WI38 (cell line): ENCODE data around the gene UNC5A.
"Not testable (repeated sequence)": the region's sequence is repeated elsewhere in the genome, so short reads cannot be mapped to it uniquely, and the experiment has no call there.

ENCODE experiments used
- H3K4me3 ChIP-seq: 2 replicates; pipeline ENCODE4 v1.5.1; 2011; ENCODE audit warnings: low read depth, mild to moderate bottlenecking, control low read depth, low read length
- CTCF ChIP-seq: IDR thresholded peaks from 2 replicates; pipeline ENCODE4 v1.5.1; 2012; ENCODE audit warnings: low read depth, mild to moderate bottlenecking, control low read depth, low read length

Gene UNC5A

DNA sequence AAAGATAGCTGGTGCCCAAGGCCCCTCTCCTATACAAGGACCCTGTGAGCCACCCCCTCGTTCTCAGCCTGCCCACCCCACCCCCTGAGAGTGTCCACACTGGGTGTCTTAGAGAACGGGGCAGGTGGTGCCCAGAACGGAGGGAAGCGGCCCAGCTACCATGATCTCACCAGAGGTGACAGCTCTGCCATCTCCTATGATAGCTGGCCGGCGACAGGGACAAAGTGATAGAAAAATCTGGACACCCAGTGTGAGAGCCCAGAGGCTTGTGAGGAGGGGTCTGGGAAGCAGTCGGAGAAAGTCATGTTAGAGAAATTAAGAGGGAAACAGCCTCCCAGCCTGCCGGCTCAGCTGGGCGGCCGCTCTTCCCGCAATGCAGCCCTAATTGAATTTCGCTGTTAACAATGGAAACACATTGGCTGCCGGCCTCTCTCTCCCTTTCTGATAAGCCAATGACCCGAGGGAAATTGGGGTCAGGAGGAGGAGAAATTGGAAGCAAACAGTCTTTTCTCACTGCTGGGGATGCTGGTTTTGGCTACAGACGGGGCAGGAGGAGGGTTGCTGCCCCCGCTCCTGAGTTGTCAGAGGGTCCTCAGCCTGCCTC lies 56.5 kb downstream of the UNC5A start:
- H3K4me3 ChIP-seq: no peak overlapping the region
- no peak for TF ChIP-seq CTCF

DNA sequence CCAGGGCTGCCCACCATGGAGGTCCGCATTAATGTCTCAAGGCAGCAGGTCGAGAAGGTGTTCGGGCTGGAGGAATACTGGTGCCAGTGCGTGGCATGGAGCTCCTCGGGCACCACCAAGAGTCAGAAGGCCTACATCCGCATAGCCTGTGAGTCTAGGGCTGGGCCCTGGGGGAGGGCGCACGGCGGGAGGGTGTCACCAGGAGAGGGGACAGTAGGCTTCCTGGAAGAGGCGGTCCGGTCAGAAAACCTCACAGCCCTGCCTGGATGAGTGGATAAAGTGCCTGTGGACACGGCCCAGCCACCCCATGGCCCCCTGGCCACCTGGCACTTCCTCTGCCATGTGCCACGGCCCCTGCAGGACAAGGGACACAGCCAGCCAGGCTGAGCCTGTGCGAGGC lies 57.8 kb downstream of the UNC5A start:
- no peak for TF ChIP-seq CTCF

DNA sequence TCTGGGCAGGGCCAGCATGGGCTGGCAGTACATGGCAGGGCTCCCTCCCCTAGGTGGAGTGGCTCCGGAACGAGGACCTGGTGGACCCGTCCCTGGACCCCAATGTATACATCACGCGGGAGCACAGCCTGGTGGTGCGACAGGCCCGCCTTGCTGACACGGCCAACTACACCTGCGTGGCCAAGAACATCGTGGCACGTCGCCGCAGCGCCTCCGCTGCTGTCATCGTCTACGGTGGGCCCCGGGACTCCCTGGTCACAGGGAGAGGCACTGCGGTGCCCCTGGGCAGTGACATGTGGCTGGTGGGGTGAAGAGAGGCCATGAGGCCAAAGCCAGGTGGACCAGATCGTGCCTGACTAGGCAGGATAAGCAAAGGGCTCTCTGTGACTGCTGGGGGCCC lies 58.4 kb downstream of the UNC5A start:
- no peak overlapping the region for H3K4me3 ChIP-seq
- TF ChIP-seq CTCF: no peak

More for the DNA sequence above, 57.8 kb downstream of the UNC5A start:
- H3K4me3 ChIP-seq: no peak overlapping the region

DNA sequence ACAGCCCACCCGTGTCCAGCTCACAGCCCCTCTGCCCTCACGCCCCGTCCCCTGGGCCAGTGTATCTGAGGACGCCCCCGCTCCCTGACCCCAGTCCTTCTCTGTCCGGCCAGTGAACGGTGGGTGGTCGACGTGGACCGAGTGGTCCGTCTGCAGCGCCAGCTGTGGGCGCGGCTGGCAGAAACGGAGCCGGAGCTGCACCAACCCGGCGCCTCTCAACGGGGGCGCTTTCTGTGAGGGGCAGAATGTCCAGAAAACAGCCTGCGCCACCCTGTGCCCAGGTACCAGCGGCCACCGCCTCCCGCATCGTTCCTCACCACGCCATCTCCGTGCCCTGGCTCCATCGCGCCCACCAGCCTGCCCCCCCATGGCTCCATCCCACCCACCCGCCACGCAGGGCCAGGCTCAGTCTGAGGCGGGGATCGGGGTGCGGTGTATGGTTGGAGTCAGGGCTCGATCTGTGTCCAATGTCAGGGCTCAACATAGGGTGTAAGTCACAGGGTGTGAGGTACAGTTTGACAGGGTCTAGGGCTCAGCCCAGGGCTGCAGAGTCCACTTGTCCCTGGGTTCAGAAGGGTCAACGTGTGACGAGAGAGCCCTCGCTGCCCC lies 59.2 kb downstream of the UNC5A start:
- TF ChIP-seq CTCF: no peak
- H3K4me3 ChIP-seq: no peak overlapping the region

GRCh38 chr5:176870110-176870591 lies 59.8 kb downstream of the UNC5A start:
- no peak overlapping the region for H3K4me3 ChIP-seq
- TF ChIP-seq CTCF: peak; percentile 10; the same call in 1 of the 2 replicates

GRCh38 chr5:176870644-176871043 lies 60.3 kb downstream of the UNC5A start:
- H3K4me3 ChIP-seq: not testable (repeated sequence)

- not testable (repeated sequence) for H3K4me3 ChIP-seq
Observed at GRCh38 chr5:176872586-176872985, 62.2 kb downstream of the UNC5A start.

DNA sequence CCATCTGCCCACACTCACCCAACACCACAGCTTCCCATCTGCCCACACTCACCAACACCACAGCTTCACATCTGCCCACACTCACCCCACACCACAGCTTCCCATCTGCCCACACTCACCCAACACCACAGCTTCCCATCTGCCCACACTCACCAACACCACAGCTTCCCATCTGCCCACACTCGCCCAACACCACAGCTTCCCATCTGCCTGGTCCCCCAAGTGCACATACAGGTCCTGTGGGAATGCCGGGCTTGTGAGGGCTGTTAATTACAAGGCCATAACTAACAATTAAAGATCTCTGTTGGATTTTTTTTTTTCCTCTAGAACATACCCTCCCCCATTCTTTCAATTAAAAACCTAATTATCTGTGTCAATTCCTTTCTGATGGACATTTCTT lies 62.7 kb downstream of the UNC5A start:
- H3K4me3 ChIP-seq: not testable (repeated sequence)

GRCh38 chr5:176873541-176874172 lies 63.3 kb downstream of the UNC5A start:
- no peak overlapping the region for H3K4me3 ChIP-seq
- TF ChIP-seq CTCF: no peak
